Cardiac muscle cell (in vitro differentiated cells and primary cell): Measurements from ENCODE around the gene HSD3B2. TPM values are rescaled to one million over a fixed set of nuclear protein-coding genes. Genes with fewer than 3 reads are reported as not detected.

ENCODE experiments used
- DNase-seq, 2 donors: peaks; one replicate each; pipeline versions ENCODE4 v3.0.0 to v3.0.0-alpha.2; 2010 to 2017; ENCODE audit warnings: low read depth in 1 of 2, low spot score in 1 of 2
- H3K27ac ChIP-seq: fragments of 200-600 bp; sonication (generic); 2 replicates; pipeline ENCODE4 v1.5.1; 2016
- H3K27me3 ChIP-seq: fragments of 200-600 bp; sonication (generic); 2 replicates; pipeline ENCODE4 v1.6.0; 2016; ENCODE audit warnings: control low read depth
- H3K36me3 ChIP-seq: fragments of 200-600 bp; sonication (generic); 2 replicates; pipeline ENCODE4 v1.5.1; 2016; ENCODE audit warnings: control low read depth
- H3K4me1 ChIP-seq: fragments of 200-600 bp; sonication (generic); 2 replicates; pipeline ENCODE4 v1.8.1; 2017; ENCODE audit warnings: low read depth, mild to moderate bottlenecking, mixed run types
- H3K4me3 ChIP-seq: fragments of 200-600 bp; sonication (generic); 2 replicates; pipeline ENCODE4 v1.5.1; 2016; ENCODE audit warnings: mild to moderate bottlenecking
- H3K9me3 ChIP-seq: fragments of 200-600 bp; sonication (generic); 2 replicates; pipeline ENCODE4 v1.5.1; 2017; ENCODE audit warnings: low read depth, mild to moderate bottlenecking, control low read depth
- CTCF ChIP-seq: IDR thresholded peaks from 2 replicates; pipeline ENCODE4 v1.5.1; 2012; ENCODE audit warnings: low read depth, mild to moderate bottlenecking, low read length
- polyA plus RNA-seq: library from polyadenylated mRNA; unstranded; fragments of >200 nt; fragmentation: Nextera tagmentation; extraction: Ambion mirVana; gene quantifications from 2 replicates; pipeline ENCODE4 v1.2.1, GENCODE V29; 2016
- total RNA-seq: library from RNA; depleted of rRNA; stranded (reverse); fragments of >200 nt; gene quantifications from 2 replicates; pipeline ENCODE4 v1.2.3, GENCODE V29; 2016

Gene HSD3B2
- total and polyA plus RNA-seq, 2 experiments from 2014 or later, result 0.42 TPM; not detected in 1

DNA sequence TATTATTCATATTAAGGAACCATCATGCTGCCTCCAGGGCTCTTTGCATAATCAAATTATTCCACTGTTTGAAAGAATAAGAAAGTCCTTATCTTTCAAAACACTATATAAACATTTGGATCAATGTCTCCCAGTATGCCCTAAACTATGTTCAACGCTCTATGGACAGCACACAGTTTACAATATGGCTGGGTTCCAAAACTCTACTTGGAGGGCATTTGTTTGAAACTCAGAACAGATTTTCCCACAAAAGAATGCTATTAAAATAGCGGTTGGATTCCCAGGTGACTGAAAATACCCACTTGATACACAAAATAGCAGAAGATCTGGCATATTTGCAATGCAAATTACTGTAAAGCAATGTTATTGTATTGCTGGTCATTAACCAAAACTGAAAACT is 43.1 kb upstream of the HSD3B2 start:
- no peaks in the 10 kb centered on the region for H3K4me1 ChIP-seq
- no peaks in the 10 kb centered on the region for H3K36me3 ChIP-seq
- TF ChIP-seq CTCF, result no peak
- no peaks in the 10 kb centered on the region for H3K9me3 ChIP-seq
- no peak for DNase-seq
- peaks cover 3% of the 10 kb centered on the region for H3K27me3 ChIP-seq
- H3K4me3 ChIP-seq, result no peak overlapping the region
- H3K27ac ChIP-seq, result no peak overlapping the region

GRCh38 chr1:119372503-119373086 is 42.4 kb upstream of the HSD3B2 start:
- no peaks in the 10 kb centered on the region for H3K4me1 ChIP-seq
- peaks cover 3% of the 10 kb centered on the region for H3K27me3 ChIP-seq
- no peaks in the 10 kb centered on the region for H3K36me3 ChIP-seq
- no peaks in the 10 kb centered on the region for H3K9me3 ChIP-seq
- H3K27ac ChIP-seq, result no peak overlapping the region
- H3K4me3 ChIP-seq, result no peak overlapping the region
- peak; percentile 34 for TF ChIP-seq CTCF
- DNase-seq, result peak; percentile 59 to 76

GRCh38 chr1:119373465-119373864 is 41.5 kb upstream of the HSD3B2 start:
- Histone ChIP-seq H3K4me3 (no peak overlapping the region), H3K27ac (no peak overlapping the region), H3K27me3 (peaks cover 3% of the 10 kb centered on the region), H3K9me3 (no peaks in the 10 kb centered on the region), H3K36me3 (no peaks in the 10 kb centered on the region), H3K4me1 (no peaks in the 10 kb centered on the region)
- DNase-seq, result peak in 1 of 2 donors; percentile 30
- no peak for TF ChIP-seq CTCF

GRCh38 chr1:119374208-119374874 is 40.6 kb upstream of the HSD3B2 start:
- Histone ChIP-seq H3K9me3 (no peaks in the 10 kb centered on the region), H3K4me1 (no peaks in the 10 kb centered on the region), H3K4me3 (no peak overlapping the region), H3K36me3 (no peaks in the 10 kb centered on the region), H3K27ac (no peak overlapping the region), H3K27me3 (peaks cover 3% of the 10 kb centered on the region)
- TF ChIP-seq CTCF, result no peak
- peak in 1 of 2 donors; percentile 64 for DNase-seq

DNA sequence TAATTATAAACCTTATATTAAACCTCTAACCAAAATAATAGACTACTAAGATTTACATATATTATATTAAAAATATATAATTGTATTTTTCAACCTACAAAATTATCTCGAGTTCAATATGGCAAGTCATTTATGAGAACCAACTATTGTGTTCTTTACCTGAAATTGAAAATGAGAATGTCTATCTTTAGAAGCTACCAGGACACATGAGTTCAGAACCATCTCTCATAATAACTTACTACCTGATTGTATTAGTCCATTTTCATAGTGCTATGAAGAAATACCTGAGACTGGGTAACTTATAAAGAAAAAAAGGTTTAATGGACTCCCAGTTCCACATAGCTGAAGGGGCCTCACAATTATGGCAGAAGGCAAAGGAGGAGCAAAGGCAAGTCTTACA is 39.6 kb upstream of the HSD3B2 start:
- Histone ChIP-seq H3K27me3 (peaks cover 3% of the 10 kb centered on the region), H3K9me3 (no peaks in the 10 kb centered on the region), H3K36me3 (no peaks in the 10 kb centered on the region), H3K27ac (no peak overlapping the region), H3K4me3 (no peak overlapping the region), H3K4me1 (no peaks in the 10 kb centered on the region)
- TF ChIP-seq CTCF, result no peak
- no peak for DNase-seq
